ENCODE results near the gene ANO8.
"Not testable (repeated sequence)": the region's sequence is repeated elsewhere in the genome, so short reads cannot be mapped to it uniquely, and the experiment has no call there.

ANO8 gene

GRCh38 chr19:17311455-17312188 lies 23.0 kb downstream of the ANO8 start:
- no peak for DNase-seq (ENCODE audit: low spot score)

- no peak for DNase-seq (ENCODE audit: low spot score)
These were observed 24.6 kb downstream of the ANO8 start for GRCh38 chr19:17309965-17310461.

GRCh38 chr19:17309198-17309964 lies 25.3 kb downstream of the ANO8 start, which contains the start of gene DDA1:
Gene DDA1, plus strand, starts transcription at chr19:17309563. Its CDS starts 92 bp downstream, at chr19:17309655.
- peak; percentile 100 for DNase-seq (ENCODE audit: low spot score)

GRCh38 chr19:17307876-17308377 lies 26.7 kb downstream of the ANO8 start:
- DNase-seq (ENCODE audit: low spot score), result no peak

GRCh38 chr19:17306285-17306714 lies 28.4 kb downstream of the ANO8 start:
- no peak for DNase-seq (ENCODE audit: low spot score)

- DNase-seq (ENCODE audit: low spot score), result peak; percentile 98
These were observed 29.0 kb downstream of the ANO8 start, which contains the start of gene MRPL34 for GRCh38 chr19:17305517-17306284. Gene MRPL34, plus strand, starts transcription at chr19:17305872. Its CDS starts 21 bp downstream, at chr19:17305893.

GRCh38 chr19:17305216-17305516 lies 29.5 kb downstream of the ANO8 start:
- no peak for DNase-seq (ENCODE audit: low spot score)

GRCh38 chr19:17304386-17305215 lies 30.1 kb downstream of the ANO8 start:
- peak; percentile 23 for DNase-seq (ENCODE audit: low spot score)

GRCh38 chr19:17303940-17304267 lies 30.8 kb downstream of the ANO8 start:
- no peak for DNase-seq (ENCODE audit: low spot score)

- DNase-seq (ENCODE audit: low spot score), result peak; percentile 86
These were observed 31.3 kb downstream of the ANO8 start, which contains the start of gene ABHD8 for GRCh38 chr19:17303167-17303939. Gene ABHD8, minus strand, starts transcription at chr19:17303425. Its CDS starts 1,809 bp downstream, at chr19:17301616.

- no peak for DNase-seq (ENCODE audit: low spot score)
These were observed 32.1 kb downstream of the ANO8 start for GRCh38 chr19:17302391-17303166.

GRCh38 chr19:17300992-17301619 lies 33.5 kb downstream of the ANO8 start:
- no peak for DNase-seq (ENCODE audit: low spot score)

GRCh38 chr19:17296976-17297375 lies 37.7 kb downstream of the ANO8 start:
- DNase-seq (ENCODE audit: low spot score), result no peak

GRCh38 chr19:17296273-17296672 lies 38.4 kb downstream of the ANO8 start:
- DNase-seq (ENCODE audit: low spot score), result no peak

- DNase-seq (ENCODE audit: low spot score), result not testable (repeated sequence)
These were observed 39.1 kb downstream of the ANO8 start for GRCh38 chr19:17295551-17295950.

GRCh38 chr19:17294051-17294891 lies 40.4 kb downstream of the ANO8 start:
- DNase-seq (ENCODE audit: low spot score), result no peak

GRCh38 chr19:17293605-17294004 lies 41.0 kb downstream of the ANO8 start:
- DNase-seq (ENCODE audit: low spot score), result no peak

All from globus pallidus (tissue), 1 donor.